M059J (cell line): ENCODE results near the gene INHBB. TPM values are rescaled to one million over a fixed set of nuclear protein-coding genes. Genes with fewer than 3 reads are reported as not detected.

Source experiments
- DNase-seq: peaks from one replicate; pipeline ENCODE4 v3.0.0-alpha.2; 2012; ENCODE audit warnings: low read depth
- total RNA-seq: library from RNA; depleted of rRNA; stranded (reverse); fragments of >200 nt; shearing (Covaris generic); gene quantifications from 2 replicates; pipeline ENCODE4 v1.2.3, GENCODE V29; 2014

The INHBB gene
- total RNA-seq, 1 experiment from 2014 or later, result 0.94 TPM

DNA sequence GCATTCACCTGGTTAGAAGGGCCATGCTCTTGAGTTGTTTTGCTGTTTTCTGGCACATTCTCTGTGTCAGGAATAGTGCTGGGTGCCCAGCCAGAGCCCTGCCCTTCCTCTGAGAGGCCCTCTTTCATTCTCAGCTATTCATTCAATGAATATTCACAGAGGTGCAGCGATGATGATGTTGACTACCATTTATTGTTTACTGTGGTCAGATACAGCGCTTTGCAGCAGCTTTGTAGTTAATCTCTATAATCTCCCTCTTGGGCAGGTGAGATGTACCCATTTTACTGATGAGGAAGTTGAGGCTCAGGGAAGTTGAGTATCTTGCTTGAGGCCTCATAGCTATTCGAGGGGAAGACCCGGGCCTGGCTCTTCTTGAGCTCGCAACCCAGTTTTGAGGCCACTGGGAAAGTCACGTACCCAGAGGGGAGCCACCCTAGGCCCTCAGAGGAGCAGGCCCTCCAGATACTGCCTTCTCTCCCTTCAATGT is 9.9 kb downstream of the INHBB start:
- no peak for DNase-seq

- DNase-seq, result no peak
These were observed 11.8 kb downstream of the INHBB start for GRCh38 chr2:120357768-120358167.

DNA sequence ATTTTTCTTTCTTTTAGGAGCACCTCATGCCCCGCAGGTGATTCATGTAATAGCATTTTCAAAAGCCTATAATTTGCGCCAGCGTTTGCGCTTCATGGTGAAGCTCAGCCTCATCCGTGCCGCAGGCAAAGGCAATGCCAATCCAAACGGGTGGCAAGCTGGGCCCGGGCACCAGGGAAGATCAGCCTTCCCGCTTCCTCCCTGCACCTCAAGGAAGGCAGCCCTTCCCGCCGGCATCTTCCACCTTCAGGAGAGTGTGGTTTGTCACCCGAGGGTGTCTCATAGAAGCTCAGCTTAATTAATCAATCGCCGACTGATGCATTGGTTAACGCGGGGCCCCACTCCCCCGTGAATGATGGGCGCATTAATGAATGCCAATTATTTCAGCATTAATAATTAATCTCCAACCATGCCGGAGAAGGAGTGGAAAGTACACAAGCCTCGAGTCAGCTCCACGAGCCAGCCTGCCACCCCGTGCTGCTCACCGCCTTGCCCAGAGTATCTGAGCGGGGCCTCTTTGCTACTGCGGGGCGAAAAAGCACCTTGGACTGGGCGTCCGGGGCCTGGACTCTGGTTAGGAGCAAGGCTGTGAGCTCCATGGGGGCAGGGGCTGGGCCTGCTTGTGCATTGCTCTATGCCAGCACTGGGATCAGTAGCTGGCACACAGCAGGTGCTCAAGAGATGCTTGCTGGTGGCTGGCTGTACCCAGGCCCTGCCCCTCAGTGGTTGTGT is 13.0 kb downstream of the INHBB start:
- DNase-seq, result no peak

DNA sequence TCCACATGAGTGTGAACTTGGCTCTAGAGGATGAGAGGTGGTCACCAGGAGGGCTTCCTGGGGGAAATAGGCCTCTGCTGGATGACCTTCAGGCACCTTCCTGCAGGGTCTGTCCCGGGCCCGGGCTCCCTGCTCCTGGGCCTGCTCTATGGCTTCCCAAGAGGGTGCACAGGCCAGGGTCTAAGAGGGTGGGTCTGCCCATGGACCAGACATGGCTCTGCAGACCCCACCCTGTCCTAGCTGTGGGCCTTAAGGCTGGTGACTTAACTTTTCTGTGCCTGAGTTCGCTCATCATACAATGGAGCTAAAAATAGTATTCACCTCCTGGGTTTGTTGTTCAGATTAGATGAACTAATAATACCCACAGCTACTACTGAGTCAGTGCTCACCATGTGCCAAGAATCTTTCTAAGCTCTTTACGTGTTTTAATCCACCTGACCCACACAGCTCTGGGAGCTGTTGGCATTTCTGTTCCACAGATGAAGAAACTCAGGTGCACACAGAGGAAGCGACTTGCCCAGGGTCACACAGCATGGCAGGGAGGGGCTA is 14.4 kb downstream of the INHBB start:
- peak; percentile 18 for DNase-seq

DNA sequence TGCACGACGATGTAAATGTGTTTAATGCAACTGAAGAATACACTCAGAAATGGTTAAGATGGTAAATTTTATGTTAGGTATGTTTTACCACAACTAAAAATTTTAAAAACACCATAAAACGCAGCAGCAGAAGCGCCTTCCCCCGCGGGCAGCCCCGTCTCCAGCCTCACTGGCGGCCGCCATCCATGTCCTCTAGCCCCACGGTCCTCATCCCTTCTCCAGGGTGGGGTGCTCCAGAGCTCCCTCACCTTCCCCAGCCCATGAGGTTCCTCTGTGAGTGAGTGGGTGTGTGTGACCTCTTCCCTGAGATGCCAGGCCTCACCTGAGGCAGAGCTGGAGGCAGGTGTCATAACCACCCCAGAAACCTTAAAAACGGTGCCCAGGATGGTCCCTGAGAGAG is 17.0 kb downstream of the INHBB start:
- DNase-seq, result no peak

DNA sequence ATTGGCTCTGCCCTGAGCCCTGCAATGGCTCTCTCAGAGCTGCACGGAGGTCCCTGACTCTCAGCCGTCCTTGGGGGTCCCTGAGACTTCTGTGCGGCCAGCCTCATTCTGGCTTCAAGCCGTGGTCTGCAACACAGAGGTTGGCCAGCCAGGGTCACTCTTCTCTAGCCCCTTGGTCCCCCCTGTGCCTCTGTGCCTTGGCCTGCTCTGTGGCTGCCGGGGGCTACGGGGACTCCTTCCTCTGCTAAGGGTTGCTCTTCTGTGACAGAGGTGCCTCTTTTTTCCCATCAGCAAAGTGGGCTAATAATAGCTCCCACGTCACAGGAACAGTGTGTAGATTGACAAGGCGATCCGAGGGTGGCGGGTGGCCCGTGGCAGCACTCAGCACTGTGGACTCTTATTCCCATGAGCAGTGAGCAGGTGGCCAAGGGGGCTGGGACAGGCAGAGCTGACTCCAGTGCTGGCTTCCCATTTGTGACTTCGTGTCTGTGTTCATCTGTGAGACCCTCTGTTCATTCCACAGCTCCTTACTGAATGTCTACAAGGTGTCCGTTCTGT is 19.4 kb downstream of the INHBB start:
- DNase-seq, result no peak

GRCh38 chr2:120366698-120367097 is 20.8 kb downstream of the INHBB start:
- DNase-seq, result no peak

- no peak for DNase-seq
These were observed 21.3 kb downstream of the INHBB start for GRCh38 chr2:120367221-120367620.

GRCh38 chr2:120367649-120368048 is 21.7 kb downstream of the INHBB start:
- DNase-seq, result peak; percentile 86

GRCh38 chr2:120368086-120368485 is 22.1 kb downstream of the INHBB start:
- DNase-seq, result peak; percentile 50

GRCh38 chr2:120369250-120369649 is 23.3 kb downstream of the INHBB start:
- DNase-seq, result no peak

DNA sequence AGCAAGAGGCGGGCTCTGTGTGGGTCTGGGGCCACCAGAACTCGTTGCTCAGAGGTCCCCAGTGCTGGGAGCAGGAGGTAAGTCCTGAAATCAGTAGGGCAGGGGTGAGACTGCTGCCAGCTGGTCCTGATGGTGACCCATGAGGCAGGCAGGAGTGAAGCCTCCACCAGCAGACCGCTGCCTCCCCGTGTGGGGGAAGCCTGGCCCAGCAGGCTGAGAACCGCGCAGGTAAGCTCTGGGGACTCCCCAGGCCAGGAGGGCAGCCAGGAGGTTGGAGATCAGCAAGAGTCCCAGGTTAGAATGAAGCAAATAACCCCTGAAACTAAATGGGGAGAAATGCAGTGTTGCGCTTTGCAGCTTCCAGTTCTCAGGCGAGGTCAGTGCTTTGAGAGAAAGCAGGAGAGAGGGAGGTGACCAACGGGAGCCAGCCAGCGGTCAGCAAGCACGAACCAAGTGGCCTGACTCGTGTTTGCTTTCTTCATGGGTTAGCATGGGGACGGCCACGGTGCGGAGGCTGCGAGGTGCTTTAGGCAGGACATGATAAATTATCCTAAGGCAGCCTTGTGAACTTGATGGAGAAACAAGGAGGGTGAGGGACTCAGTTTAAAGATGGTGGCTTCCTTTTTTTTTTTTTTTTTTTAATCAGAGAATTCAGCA is 26.2 kb downstream of the INHBB start:
- DNase-seq, result no peak

DNA sequence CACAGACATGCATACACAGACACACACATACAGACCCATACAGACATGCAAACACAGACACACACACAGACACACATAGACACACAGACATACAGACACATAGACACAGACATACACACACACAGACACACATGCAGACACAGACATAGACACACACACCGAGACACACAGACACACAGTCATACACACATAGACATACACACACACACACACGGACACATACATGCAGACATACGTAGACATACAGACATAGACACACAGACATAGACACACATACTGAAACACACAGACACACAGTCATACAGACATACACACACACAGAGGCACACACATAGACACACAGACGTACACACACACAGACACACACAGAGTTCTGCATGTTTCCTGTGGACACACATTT is 26.9 kb downstream of the INHBB start:
- DNase-seq, result no peak

- DNase-seq, result no peak
These were observed 27.5 kb downstream of the INHBB start for GRCh38 chr2:120373424-120373823.

DNA sequence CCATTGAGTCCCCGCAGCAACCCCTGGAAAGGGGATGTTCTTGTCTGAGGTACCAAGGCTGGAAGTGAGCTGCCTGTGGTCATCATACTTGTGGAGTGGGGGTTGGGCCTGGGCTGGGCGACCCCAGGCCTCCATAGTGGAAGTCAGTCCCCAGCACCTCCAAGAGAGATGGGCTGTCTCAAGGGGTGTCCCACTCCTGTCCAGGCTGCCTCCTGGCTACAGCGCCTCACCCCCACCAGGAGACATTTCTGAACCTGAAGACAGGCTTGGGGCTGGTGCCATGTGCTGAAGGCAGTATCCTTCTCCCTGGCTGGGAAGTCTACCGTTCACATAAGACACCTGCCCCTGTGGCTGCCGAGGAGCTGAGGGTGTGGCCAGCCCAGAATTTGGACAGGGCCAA is 28.9 kb downstream of the INHBB start:
- DNase-seq, result no peak

DNA sequence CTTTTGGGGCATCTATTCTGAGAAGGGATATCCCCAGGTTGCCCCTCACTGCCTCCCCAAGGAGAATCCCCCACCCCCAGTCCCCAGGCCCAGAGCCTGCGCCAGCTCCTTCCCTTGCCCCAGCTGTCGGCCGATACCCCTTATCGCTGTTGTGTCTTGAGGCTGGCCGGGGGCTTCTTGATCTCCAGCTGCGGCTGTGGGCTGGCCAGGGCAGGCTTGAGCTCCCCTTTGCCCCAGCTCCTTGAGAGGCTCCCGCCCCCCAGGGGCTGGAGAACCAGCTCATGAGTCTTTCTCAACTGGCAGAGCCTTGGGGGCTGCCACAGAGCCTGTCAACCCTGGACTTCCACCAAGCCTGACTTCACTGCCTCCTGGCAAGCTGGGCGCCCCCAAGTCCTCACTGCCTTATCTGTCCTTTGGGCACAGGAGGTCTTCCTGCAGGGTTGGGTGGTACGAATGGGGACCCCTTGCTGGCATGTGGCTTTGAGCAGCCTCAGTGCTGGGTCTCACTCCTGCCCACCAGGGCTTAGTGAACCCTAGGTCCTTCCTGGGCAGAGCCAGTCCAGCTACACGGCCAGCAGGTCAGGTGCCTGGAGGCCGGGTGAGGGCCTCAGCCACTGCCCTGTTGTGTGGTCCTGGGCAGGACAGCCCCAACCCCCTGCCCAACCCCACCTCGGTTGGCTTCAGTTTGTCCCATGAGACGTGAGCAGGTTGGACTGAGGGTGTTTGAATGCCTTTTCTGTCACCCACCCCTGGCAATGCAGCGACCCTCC is 29.5 kb downstream of the INHBB start:
- no peak for DNase-seq

DNA sequence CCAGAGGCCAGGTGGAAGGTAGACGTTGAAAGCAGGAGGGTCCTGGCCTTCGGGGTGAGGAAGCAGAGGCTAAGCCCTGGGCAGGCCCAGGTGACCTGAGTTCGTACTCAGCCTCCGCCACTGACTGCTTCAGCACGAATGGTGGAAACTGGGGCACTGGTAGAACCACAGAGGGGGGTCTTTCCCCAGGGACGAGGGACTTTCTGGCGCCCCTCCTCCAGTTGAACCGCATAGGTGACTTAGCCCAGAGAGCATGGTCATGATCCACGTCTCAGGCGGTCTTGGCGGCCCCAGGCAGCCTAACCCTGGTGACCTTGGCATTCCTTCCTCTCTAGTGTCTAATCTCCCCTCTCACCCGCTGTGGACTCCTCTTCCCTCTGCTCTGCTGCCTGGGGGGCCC is 30.2 kb downstream of the INHBB start:
- DNase-seq, result no peak

DNA sequence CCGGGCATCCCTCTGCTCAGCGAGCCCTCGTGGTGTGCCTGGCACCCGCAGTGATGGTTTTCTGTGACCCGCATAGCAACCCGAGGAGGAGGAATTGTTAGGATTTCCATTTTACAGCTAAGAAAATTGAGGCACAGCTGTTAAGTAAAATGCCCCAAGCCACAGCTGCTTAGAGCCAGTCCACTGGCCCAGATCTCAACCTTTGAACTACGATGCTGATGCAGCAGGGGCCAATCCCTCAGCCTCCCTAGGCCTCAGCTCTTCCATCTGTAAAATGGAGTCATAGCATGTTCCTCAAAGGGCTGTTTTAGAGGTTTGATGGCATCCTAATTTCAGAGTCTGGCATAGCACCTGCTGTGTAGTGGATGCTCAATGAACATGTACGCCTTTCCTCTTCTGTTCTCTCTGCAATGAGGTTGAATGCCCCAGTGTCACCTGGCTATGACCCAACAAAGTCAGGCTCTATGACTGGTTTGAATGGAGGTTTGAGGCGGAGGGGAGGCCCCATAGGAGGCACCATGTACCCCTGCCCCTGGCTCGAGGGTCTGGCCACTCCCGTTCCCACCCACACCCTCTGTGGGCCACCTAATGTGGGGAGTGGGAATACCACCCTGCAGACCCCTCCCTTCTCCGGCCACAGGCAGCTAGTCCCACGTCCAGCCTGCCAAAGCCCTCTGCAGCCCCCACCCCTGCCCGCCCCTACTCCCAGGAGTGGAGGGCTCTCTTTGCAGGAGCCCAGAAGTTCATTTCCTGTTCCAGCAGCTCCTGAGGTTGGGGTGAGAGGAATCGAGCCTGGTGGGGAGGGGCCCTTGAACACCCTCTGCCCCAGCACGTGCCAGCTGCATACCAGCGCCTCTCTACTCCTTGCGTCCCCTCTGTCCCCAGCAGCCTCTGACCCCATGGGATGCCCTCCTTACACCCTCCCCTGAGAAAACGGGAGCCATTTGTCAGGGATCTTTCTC is 31.0 kb downstream of the INHBB start:
- no peak for DNase-seq

GRCh38 chr2:120378605-120379004 is 32.7 kb downstream of the INHBB start:
- DNase-seq, result no peak

DNA sequence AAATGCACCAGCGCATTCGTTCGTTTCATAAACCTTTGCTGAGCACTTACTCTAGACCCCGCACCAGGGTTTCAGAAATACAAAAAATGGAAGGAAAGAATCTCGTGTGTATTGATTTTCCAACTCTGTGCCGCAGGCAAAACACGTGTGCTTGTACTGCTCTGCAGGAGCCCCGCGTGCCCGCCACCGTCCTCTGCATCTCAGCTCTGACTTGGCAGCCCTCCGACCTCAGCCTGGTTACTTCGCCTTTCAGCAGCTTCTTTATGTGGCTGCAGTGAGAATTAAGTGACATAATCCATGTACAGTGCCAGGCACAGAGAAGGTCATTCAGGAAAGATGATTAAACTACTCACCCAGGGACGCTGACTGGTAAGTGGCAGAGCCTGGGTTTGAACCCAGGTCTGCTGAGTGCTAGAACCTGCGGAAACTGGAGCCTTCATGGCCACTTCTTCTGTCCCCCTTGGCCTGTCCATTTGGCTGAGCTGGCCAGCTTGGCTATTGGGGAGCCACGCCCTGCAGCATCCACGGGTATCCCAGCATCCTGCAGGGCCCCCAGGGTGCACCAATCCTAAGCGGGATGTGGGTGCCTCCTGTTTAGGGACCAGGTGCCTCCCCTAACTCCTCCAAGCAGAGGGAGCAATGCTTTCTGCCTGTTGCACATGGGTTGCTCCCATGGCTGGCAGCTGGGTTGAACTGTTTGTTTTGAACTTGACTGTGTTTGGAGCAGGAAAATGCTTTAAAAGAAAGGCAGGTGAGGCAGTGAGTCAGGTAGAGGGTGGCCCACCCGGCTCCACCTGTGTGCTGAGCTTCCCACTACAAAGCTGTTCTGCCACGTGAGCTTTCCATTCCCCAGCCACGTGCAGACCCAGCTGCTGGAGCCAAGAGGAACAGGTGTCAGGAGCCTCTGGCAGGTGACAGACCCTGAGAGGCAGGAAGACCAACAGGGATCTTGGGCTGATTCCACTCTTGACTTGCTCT is 34.3 kb downstream of the INHBB start:
- DNase-seq, result no peak
